Left renal pelvis (tissue), 4 donors: Measurements from ENCODE around the gene BUD31. TPM values are rescaled to one million over a fixed set of nuclear protein-coding genes. Genes with fewer than 3 reads are reported as not detected.

ENCODE experiments used
- DNase-seq, 4 donors: peaks; one replicate each; pipeline ENCODE4 v3.0.0-alpha.2; 2013; ENCODE audit warnings: low read depth in 4 of 4, low spot score in 3 of 4
- polyA plus RNA-seq, 4 donors: library from polyadenylated mRNA; unstranded; fragments of 120-200 nt; gene quantifications; one replicate each; pipeline ENCODE4 v1.2.1, GENCODE V29; 2013; ENCODE audit not compliant: insufficient read length in 4 of 4

The BUD31 gene
- polyA plus RNA-seq, 4 donors, result 94.8 to 124 (median 108) TPM

DNA sequence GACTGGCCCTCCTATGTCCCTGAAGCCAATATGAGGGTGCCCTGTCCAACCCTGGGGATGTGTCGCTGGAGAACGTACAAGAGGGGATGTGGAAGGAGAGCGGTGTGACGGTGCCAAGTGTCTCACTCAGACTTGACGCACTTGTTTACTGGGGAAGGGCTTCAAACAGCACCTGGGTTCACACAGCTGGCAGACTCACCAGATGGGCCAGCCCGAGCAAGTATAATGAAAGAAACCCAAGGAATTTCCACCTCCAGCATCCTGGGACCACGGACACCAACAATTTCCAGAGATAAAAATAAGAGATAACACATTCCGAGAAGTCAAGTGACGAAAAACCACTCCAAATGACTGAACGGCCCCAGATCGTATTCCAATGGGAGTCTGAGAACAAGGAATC, 51.9 kb downstream of the BUD31 start:
- DNase-seq, result no peak

- DNase-seq, result no peak
Observed at GRCh38 chr7:99461221-99461620, 52.5 kb downstream of the BUD31 start.

GRCh38 chr7:99465421-99465768, 56.6 kb downstream of the BUD31 start:
- DNase-seq, result no peak

DNA sequence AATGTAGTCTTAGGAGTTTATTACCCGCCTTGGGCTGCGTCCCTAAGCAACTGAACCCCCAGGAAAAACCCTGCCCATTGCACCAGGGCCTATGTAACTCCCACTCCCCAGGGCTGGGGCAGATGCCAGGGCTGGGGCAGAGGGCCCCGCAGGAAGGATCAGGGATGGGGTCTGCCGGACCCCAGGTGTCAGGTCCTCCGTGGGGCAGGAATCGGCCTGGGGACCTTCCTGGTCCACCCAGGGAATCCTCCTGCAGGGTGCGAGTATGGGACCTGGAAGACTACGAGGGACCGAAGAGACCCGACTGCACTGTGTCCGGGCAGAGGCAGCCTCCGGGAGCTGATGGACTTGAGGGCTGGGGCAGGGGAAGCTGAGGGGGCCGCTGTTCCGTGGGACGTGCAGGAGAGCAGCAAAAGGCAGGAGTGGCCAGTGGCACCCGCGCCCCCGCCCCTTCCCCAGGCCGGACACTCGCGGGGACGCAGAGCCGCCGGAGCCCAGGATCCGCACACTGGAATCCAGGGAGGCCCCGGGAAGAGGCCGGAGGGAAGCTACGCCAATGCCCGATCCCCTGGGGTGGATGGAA, 59.7 kb downstream of the BUD31 start:
- DNase-seq, result no peak

Other genes with a start within 250 kb of the BUD31 start
- not detected for gene KPNA7, start 200.9 kb upstream of the BUD31 start, polyA plus RNA-seq
- gene MYH16, start 136.1 kb upstream of the BUD31 start, polyA plus RNA-seq, result under 1 TPM in 2 of 4 donors, not detected in 2; 0.03 to 0.50 TPM
- gene ARPC1A, start 83.1 kb upstream of the BUD31 start, polyA plus RNA-seq, result 100 to 1,000 TPM in 3 of 4 donors, 10 to 100 TPM in 1; 98.0 to 109 (median 106) TPM
- 10 to 100 TPM; 26.5 to 47.6 (median 34.2) TPM for gene ARPC1B, start 34.2 kb upstream of the BUD31 start, polyA plus RNA-seq
- 100 to 1,000 TPM; 114 to 140 (median 137) TPM for gene PDAP1, start 372 bp upstream of the BUD31 start, polyA plus RNA-seq
- gene PTCD1, start 29.8 kb downstream of the BUD31 start, polyA plus RNA-seq, result 1 to 10 TPM; 3.9 to 6.9 (median 4.6) TPM
- gene CPSF4, start 30.0 kb downstream of the BUD31 start, polyA plus RNA-seq, result 10 to 100 TPM; 24.0 to 42.7 (median 29.2) TPM
- 100 to 1,000 TPM; 275 to 470 (median 437) TPM for gene ATP5MF, start 57.2 kb downstream of the BUD31 start, polyA plus RNA-seq
- gene ZNF789, start 63.9 kb downstream of the BUD31 start, polyA plus RNA-seq, result 10 to 100 TPM; 20.2 to 55.7 (median 27.9) TPM
- 10 to 100 TPM; 11.6 to 18.6 (median 15.2) TPM for gene ZNF394, start 91.3 kb downstream of the BUD31 start, polyA plus RNA-seq
- gene ZKSCAN5, start 95.7 kb downstream of the BUD31 start, polyA plus RNA-seq, result 10 to 100 TPM; 14.3 to 16.9 (median 15.0) TPM
- 10 to 100 TPM; 13.0 to 17.7 (median 15.0) TPM for gene FAM200A, start 143.1 kb downstream of the BUD31 start, polyA plus RNA-seq
- gene ZNF655, start 149.7 kb downstream of the BUD31 start, polyA plus RNA-seq, result 100 to 1,000 TPM in 1 of 4 donors, 10 to 100 TPM in 3; 71.2 to 100 (median 78.3) TPM
- gene TMEM225B, start 189.3 kb downstream of the BUD31 start, polyA plus RNA-seq, result 1 to 10 TPM; 2.0 to 3.0 (median 2.5) TPM
- 10 to 100 TPM; 19.5 to 22.9 (median 19.6) TPM for gene ZSCAN25, start 208.0 kb downstream of the BUD31 start, polyA plus RNA-seq